Large intestine (tissue), 3 donors: ENCODE results near the gene PRRG4. TPM values are rescaled to one million over a fixed set of nuclear protein-coding genes. Genes with fewer than 3 reads are reported as not detected.
A peak's percentile ranks its signal among the peaks of the same experiment; 100 is the strongest.
"Not testable (repeated sequence)": the region's sequence is repeated elsewhere in the genome, so short reads cannot be mapped to it uniquely, and the experiment has no call there.

Source experiments
- DNase-seq, 2 donors: peaks; one replicate each; pipeline versions ENCODE4 v3.0.0 to v3.0.0-alpha.2; 2013
- H3K27ac ChIP-seq: one replicate; pipeline ENCODE4 v1.5.1; 2013; ENCODE audit warnings: low read length
- H3K27me3 ChIP-seq: 2 replicates; pipeline ENCODE4 v1.6.1; 2013; ENCODE audit warnings: low read length; ENCODE audit not compliant: control insufficient read depth, insufficient read depth
- H3K36me3 ChIP-seq: 2 replicates; pipeline ENCODE4 v1.6.1; 2013; ENCODE audit warnings: low read length; ENCODE audit not compliant: control insufficient read depth, insufficient read depth
- H3K4me1 ChIP-seq: one replicate; pipeline ENCODE4 v1.6.1; 2013; ENCODE audit warnings: low read length; ENCODE audit not compliant: control insufficient read depth, insufficient read depth
- H3K4me3 ChIP-seq: one replicate; pipeline ENCODE4 v1.5.1; 2013; ENCODE audit warnings: low read length
- H3K9me3 ChIP-seq: one replicate; pipeline ENCODE4 v1.6.1; 2013; ENCODE audit warnings: mild to moderate bottlenecking, low read depth, low read length, moderate library complexity; ENCODE audit not compliant: control insufficient read depth
- WGBS: methylation state at CpG from one replicate; pipeline ENCODE4 v1.1.5; 2013; ENCODE audit warnings: low lambda C conversion rate; ENCODE audit not compliant: insufficient coverage; 5-methylcytosine and 5-hydroxymethylcytosine counted together
- polyA plus RNA-seq: library from polyadenylated mRNA; unstranded; fragments of 120-200 nt; gene quantifications from one replicate; pipeline ENCODE4 v1.2.1, GENCODE V29; 2013

The PRRG4 gene
- polyA plus RNA-seq, 1 donor = 9.3 TPM

GRCh38 chr11:32796425-32796824, 33.3 kb upstream of the PRRG4 start:
- DNase-seq = no peak
- peaks cover 9% of the 10 kb centered on the region for H3K27me3 ChIP-seq
- no CpG with 5 or more reads among the region's 3 CpGs for WGBS
- H3K27ac ChIP-seq = no peak overlapping the region
- H3K4me1 ChIP-seq = no peaks in the 10 kb centered on the region
- no peak overlapping the region for H3K4me3 ChIP-seq
- H3K36me3 ChIP-seq = no peaks in the 10 kb centered on the region
- no peaks in the 10 kb centered on the region for H3K9me3 ChIP-seq

GRCh38 chr11:32809313-32809712, 20.4 kb upstream of the PRRG4 start:
- no peaks in the 10 kb centered on the region for H3K4me1 ChIP-seq
- H3K27me3 ChIP-seq = no peaks in the 10 kb centered on the region
- no peaks in the 10 kb centered on the region for H3K9me3 ChIP-seq
- no peak overlapping the region for H3K4me3 ChIP-seq
- no peak overlapping the region for H3K27ac ChIP-seq
- no peaks in the 10 kb centered on the region for H3K36me3 ChIP-seq
- peak; percentile 46 to 67 for DNase-seq
- no CpG with 5 or more reads among the region's 3 CpGs for whole genome bisulfite sequencing

GRCh38 chr11:32817181-32817851, 12.4 kb upstream of the PRRG4 start:
- DNase-seq = no peak
- Histone ChIP-seq H3K4me3 (no peak overlapping the region), H3K4me1 (no peaks in the 10 kb centered on the region), H3K27me3 (no peaks in the 10 kb centered on the region), H3K9me3 (no peaks in the 10 kb centered on the region), H3K27ac (no peak overlapping the region), H3K36me3 (no peaks in the 10 kb centered on the region)
- WGBS = 89% methylated on average over 3 of the region's 4 CpGs

GRCh38 chr11:32817852-32818183, 11.9 kb upstream of the PRRG4 start:
- Histone ChIP-seq H3K27me3 (no peaks in the 10 kb centered on the region), H3K36me3 (no peaks in the 10 kb centered on the region), H3K4me3 (no peak overlapping the region), H3K4me1 (no peaks in the 10 kb centered on the region), H3K27ac (no peak overlapping the region), H3K9me3 (no peaks in the 10 kb centered on the region)
- DNase-seq = no peak
- WGBS = no CpG with 5 or more reads among the region's 3 CpGs

GRCh38 chr11:32819187-32819586, 10.5 kb upstream of the PRRG4 start:
- Histone ChIP-seq H3K36me3 (no peaks in the 10 kb centered on the region), H3K4me3 (no peak overlapping the region), H3K27ac (no peak overlapping the region), H3K9me3 (no peaks in the 10 kb centered on the region), H3K4me1 (no peaks in the 10 kb centered on the region), H3K27me3 (no peaks in the 10 kb centered on the region)
- WGBS = 100% methylated on average over 1 of the region's 2 CpGs
- no peak for DNase-seq

GRCh38 chr11:32820497-32820896, 9.2 kb upstream of the PRRG4 start:
- no peak for DNase-seq
- no peak overlapping the region for H3K27ac ChIP-seq
- H3K4me1 ChIP-seq = no peaks in the 10 kb centered on the region
- no peaks in the 10 kb centered on the region for H3K36me3 ChIP-seq
- no peak overlapping the region for H3K4me3 ChIP-seq
- H3K27me3 ChIP-seq = no peaks in the 10 kb centered on the region
- H3K9me3 ChIP-seq = no peaks in the 10 kb centered on the region

GRCh38 chr11:32821517-32821916, 8.2 kb upstream of the PRRG4 start:
- H3K4me1 ChIP-seq = no peaks in the 10 kb centered on the region
- H3K4me3 ChIP-seq = no peak overlapping the region
- H3K27ac ChIP-seq = no peak overlapping the region
- no peak for DNase-seq
- H3K9me3 ChIP-seq = no peaks in the 10 kb centered on the region
- H3K36me3 ChIP-seq = no peaks in the 10 kb centered on the region
- H3K27me3 ChIP-seq = no peaks in the 10 kb centered on the region

GRCh38 chr11:32821917-32822560, 7.7 kb upstream of the PRRG4 start:
- Histone ChIP-seq H3K27me3 (no peaks in the 10 kb centered on the region), H3K9me3 (no peaks in the 10 kb centered on the region), H3K36me3 (no peaks in the 10 kb centered on the region), H3K4me3 (no peak overlapping the region), H3K27ac (no peak overlapping the region), H3K4me1 (no peaks in the 10 kb centered on the region)
- DNase-seq = no peak
- 62% methylated on average over 2 of the region's 5 CpGs for WGBS

- not testable (repeated sequence) for H3K4me3 ChIP-seq, H3K27me3 ChIP-seq, H3K4me1 ChIP-seq, DNase-seq, H3K36me3 ChIP-seq, H3K9me3 ChIP-seq, H3K27ac ChIP-seq
- WGBS = 88% methylated on average over 3 of the region's 3 CpGs
Observed at GRCh38 chr11:32823617-32824016, 6.1 kb upstream of the PRRG4 start.

- no peaks in the 10 kb centered on the region for H3K4me1 ChIP-seq
- WGBS = no CpG with 5 or more reads among the region's 3 CpGs
- no peak overlapping the region for H3K4me3 ChIP-seq
- H3K27ac ChIP-seq = no peak overlapping the region
- no peaks in the 10 kb centered on the region for H3K36me3 ChIP-seq
- peaks cover 4% of the 10 kb centered on the region for H3K27me3 ChIP-seq
- DNase-seq = no peak
- no peaks in the 10 kb centered on the region for H3K9me3 ChIP-seq
Observed at GRCh38 chr11:32826113-32826512, 3.6 kb upstream of the PRRG4 start.

GRCh38 chr11:32827276-32827675, 2.5 kb upstream of the PRRG4 start:
- Histone ChIP-seq H3K36me3 (no peaks in the 10 kb centered on the region), H3K9me3 (no peaks in the 10 kb centered on the region), H3K27ac (no peak overlapping the region), H3K27me3 (peaks cover 4% of the 10 kb centered on the region), H3K4me3 (no peak overlapping the region), H3K4me1 (no peaks in the 10 kb centered on the region)
- DNase-seq = no peak
- 60% methylated on average over 1 of the region's 1 CpG for WGBS
